ENCODE results near the gene CDKN2C.
"Not testable (repeated sequence)": the region's sequence is repeated elsewhere in the genome, so short reads cannot be mapped to it uniquely, and the experiment has no call there.

The CDKN2C gene

DNA sequence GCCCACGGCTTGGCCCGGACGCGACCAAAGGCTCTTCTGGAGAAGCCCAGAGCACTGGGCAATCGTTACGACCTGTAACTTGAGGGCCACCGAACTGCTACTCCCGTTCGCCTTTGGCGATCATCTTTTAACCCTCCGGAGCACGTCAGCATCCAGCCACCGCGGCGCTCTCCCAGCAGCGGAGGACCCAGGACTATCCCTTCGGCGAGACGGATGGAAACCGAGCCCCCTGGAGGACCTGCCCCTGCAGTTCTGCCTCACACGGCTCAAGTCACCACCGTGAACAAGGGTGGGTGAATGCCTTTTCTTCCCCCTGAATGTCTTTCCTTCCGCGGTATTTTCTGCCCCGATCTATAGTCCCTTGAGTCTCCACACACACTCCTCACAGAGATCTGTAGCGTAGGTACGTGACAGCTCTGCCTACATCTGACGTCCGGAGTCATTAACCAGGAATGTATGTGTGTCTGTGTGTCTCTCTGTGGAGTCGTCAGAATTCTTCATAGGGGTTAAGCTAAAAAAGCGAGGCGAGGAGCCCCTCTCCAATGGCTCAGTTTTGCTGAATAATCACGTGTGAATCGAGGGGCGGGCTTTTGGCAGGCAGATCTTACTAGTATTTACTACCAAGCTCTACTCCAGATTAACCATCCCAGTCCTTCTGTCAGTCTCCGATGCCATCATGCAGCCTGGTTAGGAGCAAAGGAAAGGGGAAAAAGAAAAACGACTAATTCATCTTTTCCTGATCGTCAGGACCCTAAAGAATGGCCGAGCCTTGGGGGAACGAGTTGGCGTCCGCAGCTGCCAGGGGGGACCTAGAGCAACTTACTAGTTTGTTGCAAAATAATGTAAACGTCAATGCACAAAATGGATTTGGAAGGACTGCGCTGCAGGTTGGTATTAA is at the start of gene CDKN2C:
TSS of gene CDKN2C (plus strand) at position 635 of the 898 bp plus-strand sequence. CDS start at position 759, 124 bp downstream.
- peak; percentile 72 for DNase-seq (ENCODE audit: low spot score)

DNA sequence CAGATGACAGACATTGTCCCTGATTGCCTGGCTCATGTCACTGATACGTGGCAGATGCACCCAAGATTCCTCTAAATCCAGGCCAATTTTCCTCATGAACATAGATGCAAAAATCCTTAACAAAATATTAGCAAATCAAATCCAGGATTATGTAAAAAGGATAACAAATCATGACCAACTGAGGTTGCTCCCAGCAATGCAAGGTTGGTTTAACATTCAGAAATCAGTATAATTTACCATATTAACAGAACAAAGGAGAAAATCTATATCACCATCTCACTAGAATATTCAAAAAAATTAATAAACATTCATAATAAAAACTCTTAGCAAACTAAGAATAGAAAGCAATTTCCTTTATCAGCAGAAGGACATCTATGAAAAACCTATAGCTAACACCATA is 49.6 kb upstream of the CDKN2C start:
- no peak for DNase-seq (ENCODE audit: low spot score)

DNA sequence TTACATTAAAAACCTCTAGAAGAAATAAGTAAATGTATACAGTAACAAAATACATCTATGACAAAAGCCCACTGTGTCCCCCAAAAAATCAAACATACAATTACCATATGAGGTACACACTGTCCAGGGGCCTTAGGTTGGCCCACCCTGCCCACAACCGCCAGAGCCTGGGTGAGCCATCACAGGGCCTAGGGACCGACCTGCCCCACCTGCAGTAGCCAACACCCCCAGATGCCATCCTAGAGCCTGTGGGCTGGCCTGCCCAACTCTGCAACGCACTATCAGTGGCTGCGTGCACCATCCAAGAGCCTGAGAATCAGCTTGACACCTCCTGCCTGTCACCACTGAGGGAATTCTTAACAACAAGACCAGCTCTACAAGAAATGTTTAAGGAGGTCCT is 49.0 kb upstream of the CDKN2C start:
- no peak for DNase-seq (ENCODE audit: low spot score)

DNA sequence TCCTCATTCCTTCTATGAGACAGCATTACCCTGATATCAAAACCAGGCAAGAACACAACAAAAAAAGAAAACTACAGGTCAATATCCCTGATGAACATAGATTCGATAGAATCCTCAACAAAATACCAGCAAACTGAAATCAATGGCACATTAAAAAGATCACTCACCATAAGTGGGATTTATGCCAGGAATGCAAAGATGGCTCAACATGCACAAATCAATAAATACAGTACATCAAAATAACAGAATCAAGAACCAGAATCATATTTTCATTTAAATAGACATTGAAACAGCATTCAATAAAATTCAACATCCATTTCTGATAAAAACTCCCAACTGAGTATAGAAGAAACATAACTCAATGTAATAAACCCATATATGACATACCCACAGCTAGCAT is 46.5 kb upstream of the CDKN2C start:
- no peak for DNase-seq (ENCODE audit: low spot score)

DNA sequence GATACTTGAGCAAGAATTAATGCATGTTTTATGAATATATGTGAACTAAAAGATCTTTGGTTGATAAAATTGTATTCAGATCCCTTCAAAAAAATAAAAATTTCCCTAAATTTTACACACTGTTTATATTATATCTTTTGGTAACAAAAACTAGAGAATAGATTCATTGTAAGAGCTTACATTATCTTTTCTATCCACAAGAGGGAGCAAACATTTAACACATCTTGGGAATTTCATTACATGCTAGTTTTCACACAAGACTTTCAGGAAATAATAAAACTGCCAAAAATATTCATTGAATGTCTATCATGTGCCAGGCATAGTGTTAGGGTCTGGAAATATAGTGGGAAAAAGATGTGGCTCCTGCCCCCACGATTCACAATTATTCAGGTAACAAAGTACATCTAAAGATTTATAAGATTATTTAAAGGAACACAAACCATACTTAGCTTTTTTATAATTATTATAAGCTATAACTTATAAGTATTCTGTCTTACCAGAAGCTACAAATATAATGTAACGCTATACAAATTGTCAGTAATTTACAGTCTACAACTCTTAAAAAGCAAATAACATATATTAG is 40.6 kb upstream of the CDKN2C start:
- DNase-seq (ENCODE audit: low spot score) = no peak

DNA sequence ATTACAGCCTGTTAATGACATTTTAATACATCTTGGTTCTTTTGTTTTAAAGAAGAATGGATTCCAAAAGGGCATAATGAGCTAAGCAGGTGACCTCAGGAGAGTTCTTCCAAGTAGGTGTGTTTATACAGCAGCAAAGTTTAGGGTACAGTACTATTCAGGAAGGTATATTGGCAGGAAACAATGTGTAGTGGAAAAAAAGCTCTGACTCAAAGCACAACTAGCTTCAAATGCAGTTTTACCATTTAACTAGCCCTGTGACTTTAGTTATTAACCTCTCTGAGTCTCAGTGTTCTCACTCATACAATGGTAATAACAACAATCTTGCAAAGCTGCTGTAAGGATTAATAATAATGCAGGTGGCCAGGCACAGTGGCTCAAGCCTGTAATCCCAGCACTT is 39.9 kb upstream of the CDKN2C start:
- no peak for DNase-seq (ENCODE audit: low spot score)

DNA sequence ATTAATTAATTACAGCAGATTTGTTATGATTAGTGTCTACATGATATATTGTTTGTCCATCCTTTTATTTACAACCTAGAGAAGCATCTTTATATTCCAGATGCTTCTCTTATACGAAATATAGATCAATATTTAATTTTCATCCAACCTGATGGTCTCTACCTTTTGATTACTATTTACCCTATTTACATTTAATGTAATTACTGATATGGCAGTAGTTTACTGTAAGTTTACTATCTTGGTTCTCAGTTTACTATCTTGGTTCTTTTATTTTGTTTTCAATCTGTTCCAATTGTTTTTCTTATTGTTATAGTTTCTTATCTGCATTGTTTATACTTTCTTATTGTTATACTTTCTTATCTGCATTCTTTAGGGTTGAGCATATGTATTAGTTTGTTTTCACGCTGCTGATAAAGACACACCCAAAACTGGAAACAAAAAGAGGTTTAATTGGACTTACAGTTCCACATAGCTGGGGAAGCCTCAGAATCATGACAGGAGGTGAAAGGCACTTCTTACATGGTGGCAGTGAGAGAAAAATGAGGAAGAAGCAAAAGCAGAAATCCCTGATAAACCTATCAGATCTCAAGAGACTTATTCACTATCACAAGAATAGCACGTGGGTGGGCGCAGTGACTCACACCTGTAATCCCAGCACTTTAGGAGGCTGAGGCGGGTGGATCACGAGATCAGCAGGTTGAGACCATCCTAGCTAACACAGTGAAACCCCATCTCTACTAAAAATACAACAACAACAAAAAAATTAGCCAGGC is 38.9 kb upstream of the CDKN2C start:
- DNase-seq (ENCODE audit: low spot score) = no peak

DNA sequence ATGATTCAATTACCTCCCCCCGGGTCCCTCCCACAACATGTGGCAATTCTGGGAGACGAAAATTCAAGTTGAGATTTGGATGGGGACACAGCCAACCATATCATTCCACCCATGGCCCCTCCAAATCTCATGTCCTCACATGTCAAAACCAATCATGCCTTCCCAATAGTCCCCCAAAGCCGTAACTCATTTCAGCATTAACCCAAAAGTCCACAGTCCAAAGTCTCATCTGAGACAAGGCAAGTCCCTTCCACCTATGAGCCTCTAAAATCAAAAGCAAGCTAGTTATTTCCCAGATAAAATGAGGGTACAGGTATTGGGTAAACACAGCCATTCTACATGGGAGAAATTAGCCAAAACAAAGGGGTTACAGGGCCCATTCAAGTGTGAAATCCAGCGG is 38.0 kb upstream of the CDKN2C start:
- DNase-seq (ENCODE audit: low spot score) = not testable (repeated sequence)

DNA sequence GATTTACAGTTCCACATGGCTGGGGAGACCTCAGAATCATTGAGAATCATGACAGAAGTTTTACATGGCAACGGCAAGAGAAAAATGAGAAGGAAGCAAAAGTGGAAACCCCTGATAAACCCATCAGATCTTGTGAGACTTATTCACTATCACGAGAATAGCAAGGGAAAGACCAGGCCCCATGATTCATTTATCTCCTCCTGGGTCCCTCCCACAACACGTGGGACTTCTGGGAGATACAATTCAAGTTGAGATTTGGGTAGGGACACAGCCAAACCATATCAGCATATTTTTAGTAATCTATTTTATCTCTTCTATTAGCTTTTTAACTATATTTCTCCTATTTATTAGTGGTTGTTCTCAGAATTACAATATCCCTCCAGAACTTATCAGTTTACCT is 36.3 kb upstream of the CDKN2C start:
- not testable (repeated sequence) for DNase-seq (ENCODE audit: low spot score)

DNA sequence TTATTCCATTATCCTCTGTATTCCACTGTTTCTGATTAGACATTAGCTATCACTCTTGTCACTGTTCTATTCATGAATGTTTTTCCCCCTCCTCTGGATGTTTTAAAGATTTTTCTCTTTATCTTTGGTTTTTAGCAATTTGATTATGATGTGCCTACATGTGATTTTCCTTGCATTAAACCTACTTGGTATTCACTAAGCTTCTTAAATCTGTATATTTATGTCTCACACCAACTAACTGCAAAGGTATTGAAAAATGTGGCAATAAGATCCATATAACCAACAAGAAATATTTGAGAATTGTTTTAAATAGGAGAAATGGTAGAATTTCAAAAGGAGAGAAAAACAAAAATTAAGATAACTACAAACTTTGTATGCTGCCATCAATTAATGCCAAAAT is 35.2 kb upstream of the CDKN2C start:
- no peak for DNase-seq (ENCODE audit: low spot score)

DNA sequence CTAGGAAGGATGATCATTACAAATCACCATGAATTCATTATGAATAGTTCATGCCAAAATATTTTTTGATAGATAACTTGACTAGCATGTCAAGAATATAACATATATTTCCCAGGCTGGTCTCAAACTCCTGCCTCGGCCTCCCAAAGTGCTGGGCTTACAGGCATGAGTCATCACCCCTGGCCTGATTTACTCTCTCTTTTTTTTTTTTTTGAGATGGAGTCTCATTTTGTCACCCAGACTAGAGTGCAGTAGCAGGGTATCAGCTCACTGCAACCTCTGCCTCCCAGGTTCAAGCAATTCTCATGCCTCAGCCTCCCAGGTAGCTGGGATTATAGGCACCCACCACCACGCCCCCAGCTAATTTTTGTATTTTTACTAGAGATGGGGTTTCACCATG is 34.8 kb upstream of the CDKN2C start:
- DNase-seq (ENCODE audit: low spot score) = not testable (repeated sequence)

DNA sequence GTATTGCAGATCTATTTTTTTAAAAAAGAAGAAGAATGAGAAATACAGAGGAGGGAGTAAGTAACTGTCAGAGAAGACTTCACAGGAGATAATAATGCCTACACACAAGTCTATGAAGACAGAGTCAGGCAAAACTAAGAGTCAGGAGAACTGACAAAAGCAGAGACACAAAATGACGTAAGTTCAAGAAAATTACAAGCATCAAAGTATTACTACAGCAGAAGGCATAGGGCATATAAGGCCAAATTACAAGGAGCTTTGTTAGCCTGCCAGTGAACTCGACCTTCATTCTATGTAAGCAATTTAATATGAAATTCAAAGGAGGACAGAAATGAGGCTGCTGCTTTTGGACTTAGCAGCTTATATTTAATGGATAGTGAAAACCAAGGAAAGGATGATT is 33.7 kb upstream of the CDKN2C start:
- no peak for DNase-seq (ENCODE audit: low spot score)

DNA sequence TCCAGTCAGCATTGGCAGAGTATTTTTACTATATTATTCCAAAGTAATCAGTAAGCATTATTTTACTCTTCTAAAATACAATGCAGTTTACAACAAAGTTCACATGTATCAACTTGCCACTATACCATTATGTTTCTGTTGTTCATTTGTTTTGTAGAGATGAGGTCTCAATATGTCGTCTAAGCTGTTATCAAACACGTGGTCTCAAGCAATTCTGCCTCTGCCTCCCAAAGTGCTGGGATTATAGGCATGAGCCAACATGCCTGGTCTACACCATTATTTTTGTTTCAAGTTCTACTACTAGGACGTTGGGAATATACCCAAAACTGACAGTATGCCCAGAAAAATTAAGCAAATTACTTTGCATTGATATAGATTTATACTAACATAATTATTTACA is 29.8 kb upstream of the CDKN2C start:
- DNase-seq (ENCODE audit: low spot score) = no peak

DNA sequence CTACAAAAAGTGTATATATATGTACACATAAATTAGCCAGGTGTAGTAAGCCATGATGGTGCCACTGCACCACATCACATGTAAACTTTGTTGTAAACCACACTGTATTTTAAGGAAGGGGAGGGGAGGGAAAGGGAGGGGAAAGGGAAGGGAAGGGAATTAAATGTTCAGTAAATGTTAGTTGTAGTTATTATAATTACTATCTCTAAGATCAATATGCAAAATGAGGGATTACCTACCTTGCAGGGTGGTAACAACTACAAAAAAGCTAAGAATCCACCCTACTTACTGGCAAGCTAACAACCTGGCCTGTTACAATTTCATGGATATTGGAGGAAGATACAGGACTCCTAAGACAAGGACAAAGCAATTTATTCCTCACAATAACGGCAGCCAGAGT is 27.7 kb upstream of the CDKN2C start:
- DNase-seq (ENCODE audit: low spot score) = no peak

DNA sequence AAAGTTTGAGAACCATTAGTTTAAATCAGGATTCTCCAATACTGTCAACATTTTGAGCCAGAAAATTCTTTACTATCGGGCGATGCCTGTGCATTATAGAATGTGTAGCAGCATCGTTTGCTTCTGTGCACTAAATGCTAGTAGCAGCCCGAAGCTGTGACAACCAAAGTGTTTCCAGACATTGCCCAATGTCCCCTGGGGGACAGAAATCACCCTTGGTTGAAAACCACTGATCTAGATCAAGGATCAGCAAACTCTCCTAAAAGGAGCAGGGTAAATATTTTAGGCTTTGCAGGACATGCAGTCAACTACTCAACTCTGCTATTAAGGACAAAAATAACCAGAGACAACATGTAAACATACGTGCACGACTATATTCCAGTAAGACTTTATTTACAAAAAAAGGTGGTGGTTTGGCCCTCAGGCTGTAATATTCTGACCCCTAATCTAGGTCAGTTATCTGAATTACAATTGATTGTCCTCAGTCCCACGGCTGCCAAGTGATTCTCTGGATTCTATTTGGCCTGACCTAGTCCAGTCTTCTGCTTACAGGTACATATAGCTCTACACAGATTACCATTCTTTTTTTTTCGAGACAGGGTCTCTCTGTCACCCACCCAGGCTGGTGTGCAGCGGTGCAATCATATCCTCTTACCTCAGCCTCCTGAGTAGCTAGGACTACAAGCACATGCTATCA is 20.6 kb upstream of the CDKN2C start:
- no peak for DNase-seq (ENCODE audit: low spot score)

DNA sequence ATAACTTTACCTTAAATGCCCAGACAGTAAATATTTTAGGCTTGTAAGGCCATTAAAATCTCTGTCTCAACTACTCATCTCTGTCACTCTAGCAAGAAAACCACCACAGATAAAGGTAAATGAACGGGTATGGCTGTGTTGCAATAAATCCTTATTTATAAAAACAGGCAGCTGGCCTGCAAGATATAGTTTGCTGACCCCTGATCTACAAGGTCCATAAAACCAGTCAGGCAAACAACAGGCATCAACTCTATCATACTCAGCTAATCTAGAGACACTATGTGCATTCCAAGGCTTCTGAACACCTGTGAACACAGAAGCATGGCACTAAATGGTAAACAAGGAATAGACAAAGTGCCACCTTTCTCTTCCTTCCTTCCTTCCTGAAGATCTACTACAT is 19.6 kb upstream of the CDKN2C start:
- DNase-seq (ENCODE audit: low spot score) = no peak

DNA sequence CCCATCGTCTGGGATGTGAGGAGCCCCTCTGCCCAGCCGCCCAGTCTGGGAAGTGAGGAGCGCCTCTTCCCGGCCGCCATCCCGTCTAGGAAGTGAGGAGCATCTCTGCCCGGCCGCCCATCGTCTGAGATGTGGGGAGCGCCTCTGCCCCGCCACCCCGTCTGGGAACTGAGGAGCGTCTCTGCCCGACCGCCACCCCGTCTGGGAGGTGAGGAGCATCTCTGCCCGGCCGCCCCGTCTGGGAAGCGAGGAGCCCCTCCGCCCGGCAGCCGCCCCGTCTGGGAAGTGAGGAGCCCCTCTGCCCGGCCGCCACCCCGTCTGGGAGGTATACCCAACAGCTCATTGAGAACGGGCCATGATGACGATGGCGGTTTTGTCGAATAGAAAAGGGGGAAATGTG is 17.5 kb upstream of the CDKN2C start:
- not testable (repeated sequence) for DNase-seq (ENCODE audit: low spot score)

DNA sequence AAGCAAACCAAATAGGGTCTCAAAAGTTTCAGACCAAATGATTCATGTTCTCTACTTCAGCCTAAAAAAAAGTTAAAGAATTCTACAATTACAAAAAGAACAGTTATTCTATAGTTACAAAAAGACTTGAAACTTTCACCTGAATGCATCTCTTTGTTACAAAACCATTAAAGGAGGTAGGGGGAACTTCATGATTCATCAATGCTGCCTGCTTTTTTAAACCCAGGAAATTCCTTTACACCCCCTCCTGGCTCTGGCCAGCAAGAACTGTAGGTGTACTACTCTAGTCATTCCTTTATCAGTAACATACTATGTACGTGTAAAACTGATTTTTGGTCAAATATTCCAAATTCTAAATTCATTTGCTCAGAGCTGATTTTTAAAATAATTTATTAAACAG is 14.9 kb upstream of the CDKN2C start:
- DNase-seq (ENCODE audit: low spot score) = no peak

DNA sequence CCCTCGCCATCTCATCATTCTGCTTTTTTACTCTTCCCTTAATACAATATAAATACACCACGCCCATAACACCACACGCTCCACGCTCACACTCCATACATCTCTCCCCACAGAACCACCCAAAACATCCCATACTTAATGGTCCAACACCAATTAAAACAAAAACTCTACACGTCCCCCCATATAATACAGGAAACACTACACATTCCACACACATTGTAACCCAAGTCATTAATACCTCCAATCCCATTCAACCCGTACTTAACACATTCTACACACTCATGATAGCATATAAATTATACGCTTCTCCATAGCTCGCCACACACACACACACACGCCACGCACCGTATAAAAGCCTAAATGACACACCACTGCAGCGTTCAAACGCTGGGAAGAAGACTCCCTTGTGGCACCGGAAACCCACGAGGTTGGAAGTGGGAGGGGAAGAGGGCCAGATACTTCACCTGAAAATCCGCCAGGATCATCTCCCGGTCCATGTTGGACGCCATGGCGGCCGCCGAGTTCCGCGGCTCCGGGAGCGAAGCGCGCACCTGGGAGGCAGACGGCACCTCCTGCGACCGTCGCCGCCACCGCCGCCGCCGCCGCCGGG is 10.6 kb upstream of the CDKN2C start:
- DNase-seq (ENCODE audit: low spot score) = no peak

DNA sequence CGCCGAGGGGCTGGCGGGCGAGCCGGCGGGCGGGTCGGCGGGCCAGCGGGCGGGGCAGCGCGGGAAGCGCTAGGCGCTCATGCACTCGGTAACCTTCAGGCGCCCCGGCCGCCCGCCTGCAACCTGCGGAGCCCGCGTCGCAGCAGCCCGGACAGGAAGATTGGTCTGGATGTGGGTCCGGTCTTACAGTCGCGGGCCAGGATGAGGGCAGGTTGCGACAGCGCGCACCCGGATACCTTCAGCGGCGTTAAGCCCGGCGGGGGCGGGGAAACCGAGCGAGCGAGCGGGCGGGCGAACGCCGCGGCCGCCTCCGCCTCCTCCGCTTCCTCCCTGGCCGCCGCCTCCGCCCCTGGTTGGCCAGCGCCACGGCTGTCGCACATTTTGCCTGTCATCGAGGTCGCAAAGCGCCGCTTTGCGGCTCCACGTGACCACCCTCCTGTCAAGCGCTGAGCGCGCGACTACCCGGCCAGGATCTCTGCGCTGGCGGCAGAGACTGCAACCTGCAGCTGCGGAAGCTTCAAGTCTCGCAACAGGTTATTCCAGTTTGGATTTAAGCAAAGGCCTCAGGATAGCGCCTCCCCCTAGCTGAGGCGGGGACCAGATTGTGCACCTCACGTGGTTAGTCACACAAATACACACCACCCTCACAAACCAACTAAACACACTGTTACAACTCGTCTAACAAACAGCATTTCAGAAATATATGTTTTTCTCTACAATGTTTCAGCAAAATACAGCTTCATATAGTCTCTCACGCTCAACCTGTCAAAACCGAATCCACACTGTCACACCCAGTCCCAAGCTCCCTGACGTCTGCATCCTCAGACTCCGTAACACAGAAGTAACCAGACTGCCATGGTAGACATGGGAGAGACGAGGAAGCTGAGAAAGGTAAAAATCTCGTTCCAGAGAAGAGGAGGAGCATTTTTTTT is 9.9 kb upstream of the CDKN2C start, which contains the start of gene FAF1:
TSS of gene FAF1 (minus strand) at position 355 of the 932 bp plus-strand sequence. CDS start 456 bp downstream, outside the sequence.
- DNase-seq (ENCODE audit: low spot score) = peak; percentile 95

DNA sequence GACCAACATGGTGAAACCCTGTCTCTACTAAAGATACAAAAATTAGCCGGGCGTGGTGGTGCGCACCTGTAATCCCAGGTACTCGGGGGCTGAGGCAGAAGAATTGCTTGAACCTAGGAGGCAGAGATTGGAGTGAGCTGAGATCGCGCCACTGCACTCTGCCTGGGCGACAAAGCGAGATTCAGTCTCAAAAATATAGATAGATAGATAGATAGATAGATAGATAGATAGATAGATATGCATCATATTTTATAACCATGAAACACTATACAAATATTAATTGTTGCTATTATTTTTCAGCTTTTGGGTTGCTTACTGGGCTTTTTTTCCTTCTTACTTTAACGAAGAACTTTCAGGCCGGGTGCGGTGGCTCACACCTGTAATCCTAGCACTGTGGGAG is 5.2 kb upstream of the CDKN2C start:
- DNase-seq (ENCODE audit: low spot score) = no peak
